Myometrial cell (primary cell): ENCODE measurements around the gene PTPDC1. TPM values are rescaled to one million over a fixed set of nuclear protein-coding genes. Genes with fewer than 3 reads are reported as not detected.

Experiments used
- total RNA-seq: library from RNA; depleted of rRNA; stranded (reverse); fragments of >200 nt; gene quantifications from 2 replicates; pipeline ENCODE4 v1.2.3, GENCODE V29; 2015

The PTPDC1 gene, protein sequence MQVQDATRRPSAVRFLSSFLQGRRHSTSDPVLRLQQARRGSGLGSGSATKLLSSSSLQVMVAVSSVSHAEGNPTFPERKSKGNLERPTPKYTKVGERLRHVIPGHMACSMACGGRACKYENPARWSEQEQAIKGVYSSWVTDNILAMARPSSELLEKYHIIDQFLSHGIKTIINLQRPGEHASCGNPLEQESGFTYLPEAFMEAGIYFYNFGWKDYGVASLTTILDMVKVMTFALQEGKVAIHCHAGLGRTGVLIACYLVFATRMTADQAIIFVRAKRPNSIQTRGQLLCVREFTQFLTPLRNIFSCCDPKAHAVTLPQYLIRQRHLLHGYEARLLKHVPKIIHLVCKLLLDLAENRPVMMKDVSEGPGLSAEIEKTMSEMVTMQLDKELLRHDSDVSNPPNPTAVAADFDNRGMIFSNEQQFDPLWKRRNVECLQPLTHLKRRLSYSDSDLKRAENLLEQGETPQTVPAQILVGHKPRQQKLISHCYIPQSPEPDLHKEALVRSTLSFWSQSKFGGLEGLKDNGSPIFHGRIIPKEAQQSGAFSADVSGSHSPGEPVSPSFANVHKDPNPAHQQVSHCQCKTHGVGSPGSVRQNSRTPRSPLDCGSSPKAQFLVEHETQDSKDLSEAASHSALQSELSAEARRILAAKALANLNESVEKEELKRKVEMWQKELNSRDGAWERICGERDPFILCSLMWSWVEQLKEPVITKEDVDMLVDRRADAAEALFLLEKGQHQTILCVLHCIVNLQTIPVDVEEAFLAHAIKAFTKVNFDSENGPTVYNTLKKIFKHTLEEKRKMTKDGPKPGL
- total RNA-seq: 2.6 and 4.3 TPM in 2 replicates

DNA sequence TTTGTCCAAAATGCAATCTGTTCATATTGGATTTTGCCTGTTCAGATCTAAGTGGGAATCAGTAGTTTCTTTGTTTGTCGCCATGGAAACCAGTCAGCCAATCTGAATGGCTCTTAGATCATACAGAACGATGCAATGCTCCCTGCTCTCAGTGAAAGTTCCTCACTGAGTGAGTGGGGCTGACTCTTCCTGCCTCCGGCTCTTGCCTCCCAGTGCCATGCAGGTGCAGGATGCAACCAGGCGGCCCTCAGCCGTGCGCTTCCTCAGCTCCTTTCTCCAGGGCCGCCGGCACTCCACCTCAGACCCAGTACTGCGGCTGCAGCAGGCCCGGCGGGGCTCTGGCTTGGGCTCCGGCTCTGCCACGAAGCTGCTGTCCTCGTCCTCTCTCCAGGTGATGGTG is at the start of gene PTPDC1:
PTPDC1 (plus strand) TSS at position 151 of the 400 bp plus-strand sequence; CDS start at position 218, 67 bp downstream.

Other genes starting within 250 kb of the PTPDC1 start
- not detected in 2 replicates for gene BARX1, start 129.1 kb upstream of the PTPDC1 start, total RNA-seq
- 1.9 and 3.2 TPM in 2 replicates for gene ZNF169, start 174.8 kb downstream of the PTPDC1 start, total RNA-seq
- not detected in 2 replicates for gene NUTM2F, start 244.2 kb downstream of the PTPDC1 start, total RNA-seq